Astrocyte (in vitro differentiated cells and primary cell): ENCODE data around the gene RBM42.

Source experiments
- CTCF ChIP-seq: IDR thresholded peaks from 2 replicates; pipeline ENCODE4 v1.5.1; 2011; ENCODE audit warnings: low read depth, mild to moderate bottlenecking, inconsistent platforms, low read length, moderate library complexity; ENCODE audit not compliant: insufficient read depth
- EZH2 ChIP-seq: IDR thresholded peaks from 2 replicates; pipeline ENCODE4 v1.6.1; 2012; ENCODE audit warnings: mild to moderate bottlenecking, low read length, inconsistent platforms; ENCODE audit not compliant: insufficient read depth

DNA sequence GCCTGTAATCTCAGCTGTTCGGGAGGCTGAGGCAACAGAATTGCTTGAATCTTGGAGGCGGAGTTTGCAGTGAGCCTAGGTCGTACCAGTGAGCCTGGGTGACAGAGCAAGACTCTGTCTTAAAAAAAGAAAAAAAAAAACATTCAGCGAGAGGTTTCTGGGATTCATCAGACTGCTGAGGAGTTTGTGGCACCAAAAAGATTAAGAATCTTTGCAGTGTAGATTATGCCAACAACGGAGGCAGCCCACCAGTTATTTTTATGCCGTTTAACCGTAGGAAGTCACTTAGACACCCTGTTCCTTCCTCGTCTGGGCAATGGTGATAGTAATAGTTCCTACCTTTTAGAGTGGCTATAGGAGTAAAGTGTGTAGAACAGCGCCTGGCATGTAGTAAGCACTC is 21.7 kb downstream of the RBM42 start:
- TF ChIP-seq CTCF = no peak
- no peak for TF ChIP-seq EZH2
